IPS DF 4.7 (cell line): ENCODE measurements around the gene MOGAT2.

Experiments used
- DNase-seq: peaks from one replicate; pipeline ENCODE4 v3.0.0-alpha.2; 2013; ENCODE audit warnings: low spot score; ENCODE audit errors: extremely low read depth

The MOGAT2 gene

GRCh38 chr11:75759832-75760231 lies 42.2 kb downstream of the MOGAT2 start:
- DNase-seq = no peak

DNA sequence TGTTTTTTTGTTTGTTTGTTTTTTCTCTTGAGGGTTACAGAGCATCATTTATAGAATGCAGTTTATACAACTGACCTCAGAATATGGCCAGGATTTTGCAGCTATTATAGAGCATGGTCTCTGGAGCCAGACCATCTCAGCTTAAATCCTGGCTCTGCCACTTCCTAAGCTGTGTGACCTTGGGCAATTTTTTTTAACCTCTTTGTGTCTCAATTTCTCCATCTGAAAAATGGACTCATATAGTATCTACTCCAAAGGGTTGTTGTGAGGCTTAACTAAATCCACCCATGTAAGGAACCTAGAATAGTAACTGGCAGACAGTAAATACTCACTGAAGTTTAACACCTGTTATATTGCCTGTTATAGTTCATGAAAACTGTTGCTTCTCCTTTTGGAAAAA lies 42.6 kb downstream of the MOGAT2 start:
- no peak for DNase-seq

- no peak for DNase-seq
These were observed 43.3 kb downstream of the MOGAT2 start for GRCh38 chr11:75760710-75761493.

DNA sequence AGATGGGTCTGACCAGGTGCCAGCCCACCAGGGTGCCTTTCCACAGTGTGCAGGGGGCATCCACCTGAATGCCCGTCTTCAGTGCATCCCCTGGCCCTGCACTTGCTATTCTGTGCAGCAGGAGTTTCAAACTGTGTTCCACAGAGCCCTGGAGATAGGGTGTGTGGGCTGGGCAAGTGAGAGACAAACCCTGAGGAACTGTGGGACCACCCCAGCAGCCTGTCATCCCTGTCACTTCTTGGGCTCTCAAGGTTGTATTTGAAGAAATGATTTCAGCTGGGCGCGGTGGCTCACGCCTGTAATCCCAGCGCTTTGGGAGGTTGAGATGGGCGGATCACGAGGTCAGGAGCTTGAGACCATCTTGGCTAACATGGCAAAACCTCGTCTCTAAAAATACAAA lies 44.5 kb downstream of the MOGAT2 start:
- DNase-seq = no peak

DNA sequence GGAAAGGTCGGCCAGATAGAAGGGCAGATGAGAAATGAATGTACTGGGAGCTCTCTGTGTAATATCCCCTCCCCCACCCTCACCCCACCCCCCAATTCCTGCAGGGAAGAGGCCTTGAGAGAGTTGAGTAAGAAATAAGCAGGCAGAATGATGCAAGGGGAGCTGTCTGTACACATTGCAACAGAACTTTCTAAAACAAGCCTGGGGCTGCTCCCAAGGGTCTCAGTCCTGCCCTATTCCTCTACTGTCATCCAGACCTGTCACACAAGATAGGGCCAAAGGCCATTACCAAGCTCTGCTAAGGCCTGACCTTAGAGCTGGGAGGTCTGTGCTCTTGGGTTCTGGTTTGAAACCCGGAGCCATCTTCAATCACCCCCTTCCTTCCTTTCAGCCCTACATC lies 45.2 kb downstream of the MOGAT2 start:
- no peak for DNase-seq

DNA sequence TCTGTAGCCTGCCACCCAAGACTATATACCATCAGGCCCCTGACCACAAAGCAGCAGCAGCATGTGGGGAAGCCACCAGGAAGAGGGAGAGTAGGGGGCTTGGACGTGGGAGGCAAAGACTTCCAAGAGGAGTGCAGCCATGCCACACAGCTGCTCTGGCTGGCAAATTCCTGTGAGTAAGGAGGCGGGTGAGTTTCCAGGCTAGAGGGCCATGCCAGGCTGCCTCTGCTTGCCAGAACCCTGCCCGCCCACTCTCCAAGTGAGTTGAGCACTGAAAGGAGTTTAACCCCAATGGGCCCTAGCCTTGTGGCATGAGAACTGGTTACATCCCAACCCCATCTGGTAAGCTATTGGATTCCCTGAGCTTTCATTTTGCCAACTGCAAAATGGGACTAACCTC lies 46.2 kb downstream of the MOGAT2 start:
- DNase-seq = no peak

GRCh38 chr11:75765116-75765515 lies 47.5 kb downstream of the MOGAT2 start:
- DNase-seq = no peak

GRCh38 chr11:75766443-75767227 lies 49.0 kb downstream of the MOGAT2 start:
- no peak for DNase-seq

GRCh38 chr11:75767228-75767572 lies 49.6 kb downstream of the MOGAT2 start:
- DNase-seq = no peak

GRCh38 chr11:75767793-75768111 lies 50.1 kb downstream of the MOGAT2 start:
- DNase-seq = no peak

DNA sequence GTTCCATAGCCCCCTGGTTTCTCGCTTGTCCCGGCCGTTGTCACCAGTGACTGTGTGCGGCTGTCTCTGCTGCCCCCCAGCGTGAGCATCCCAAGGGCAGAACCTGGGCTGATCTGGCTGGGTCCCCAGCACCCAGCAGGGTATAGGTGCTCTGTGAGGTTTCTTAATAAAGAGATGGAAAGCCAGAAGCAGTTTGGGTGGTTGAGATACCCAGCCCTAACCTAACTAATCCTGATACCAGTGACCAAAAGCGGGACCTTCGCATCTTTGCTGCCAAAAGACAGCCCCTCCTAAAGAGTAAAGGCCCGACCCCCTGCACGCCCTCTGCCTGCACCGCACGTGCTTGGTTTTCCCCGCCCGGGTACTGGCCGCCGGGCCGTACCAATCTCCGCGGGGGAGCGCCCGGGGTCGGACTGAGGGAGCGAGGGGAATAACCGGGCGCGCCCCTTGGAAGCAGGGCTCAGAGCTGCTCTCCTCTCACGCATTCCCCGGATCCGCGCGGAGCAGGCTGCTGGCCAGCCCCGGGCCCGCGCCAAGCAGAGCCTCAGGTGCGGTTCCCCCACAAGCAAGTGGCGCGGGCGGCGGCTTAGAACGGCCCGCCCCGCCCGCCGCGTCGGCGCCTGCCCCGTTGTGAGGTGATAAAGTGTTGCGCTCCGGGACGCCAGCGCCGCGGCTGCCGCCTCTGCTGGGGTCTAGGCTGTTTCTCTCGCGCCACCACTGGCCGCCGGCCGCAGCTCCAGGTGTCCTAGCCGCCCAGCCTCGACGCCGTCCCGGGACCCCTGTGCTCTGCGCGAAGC lies 50.7 kb downstream of the MOGAT2 start, which contains the start of gene DGAT2:
TSS of gene DGAT2 (plus strand) at position 667 of the 797 bp plus-strand sequence. CDS start 214 bp downstream, outside the sequence.
- no peak for DNase-seq

- no peak for DNase-seq
These were observed 51.5 kb downstream of the MOGAT2 start for GRCh38 chr11:75768909-75769771.

DNA sequence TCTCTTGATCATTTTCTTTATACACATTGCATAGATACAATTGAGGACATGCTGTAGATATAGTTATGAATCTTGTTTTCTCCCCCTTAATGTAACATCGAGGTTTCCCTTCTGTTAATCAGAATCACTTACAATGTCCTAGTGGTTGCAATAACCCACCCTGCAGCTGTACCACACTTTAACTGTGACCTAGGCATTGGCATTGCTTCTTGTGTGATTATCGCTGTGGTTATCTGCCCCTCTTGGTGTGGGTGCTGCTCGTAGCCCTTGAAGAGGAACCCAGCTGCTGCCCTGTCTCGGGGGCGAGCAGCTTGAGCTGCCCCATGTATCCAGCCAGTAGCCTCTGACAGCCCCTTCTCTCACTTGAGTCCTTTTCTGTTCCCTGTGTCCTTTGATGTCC lies 52.5 kb downstream of the MOGAT2 start:
- DNase-seq = no peak

DNA sequence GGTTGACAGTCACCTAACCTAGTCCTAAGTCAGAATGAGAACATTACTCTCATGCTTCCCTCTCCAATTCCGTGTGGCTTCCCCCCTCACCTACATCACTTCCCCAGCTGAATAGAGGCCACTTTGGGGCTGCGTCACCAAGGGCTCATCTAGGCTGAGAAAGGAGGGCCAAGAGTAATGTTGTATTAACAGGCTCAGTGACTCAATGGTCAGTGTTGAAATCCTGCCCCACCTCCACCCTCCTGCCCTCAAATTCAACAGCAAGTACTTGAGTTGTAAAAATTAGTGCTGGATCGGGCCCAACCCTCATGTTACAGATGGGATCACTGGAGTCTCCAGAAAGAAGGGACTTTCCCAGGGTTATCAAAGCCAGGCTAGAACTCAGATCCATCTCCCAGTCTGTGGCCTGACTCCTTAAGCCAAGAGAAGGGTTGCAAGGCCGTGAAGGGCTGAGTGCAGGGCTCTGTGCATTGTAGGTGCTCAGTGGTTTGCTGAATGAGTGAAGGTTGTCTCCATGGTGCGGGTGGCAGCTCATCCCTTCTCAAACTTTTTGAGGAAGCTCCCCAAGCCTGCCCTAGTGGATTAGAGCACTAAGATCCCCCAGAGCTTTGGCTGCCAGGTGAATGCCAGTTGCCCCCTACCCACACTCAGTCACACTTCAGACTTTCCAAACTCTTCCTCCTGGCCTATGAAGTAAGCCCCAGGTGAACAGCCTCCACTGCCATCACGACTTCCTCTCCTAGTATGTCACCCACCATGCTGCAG lies 54.2 kb downstream of the MOGAT2 start:
- no peak for DNase-seq

GRCh38 chr11:75773595-75774353 lies 56.1 kb downstream of the MOGAT2 start:
- DNase-seq = no peak

DNA sequence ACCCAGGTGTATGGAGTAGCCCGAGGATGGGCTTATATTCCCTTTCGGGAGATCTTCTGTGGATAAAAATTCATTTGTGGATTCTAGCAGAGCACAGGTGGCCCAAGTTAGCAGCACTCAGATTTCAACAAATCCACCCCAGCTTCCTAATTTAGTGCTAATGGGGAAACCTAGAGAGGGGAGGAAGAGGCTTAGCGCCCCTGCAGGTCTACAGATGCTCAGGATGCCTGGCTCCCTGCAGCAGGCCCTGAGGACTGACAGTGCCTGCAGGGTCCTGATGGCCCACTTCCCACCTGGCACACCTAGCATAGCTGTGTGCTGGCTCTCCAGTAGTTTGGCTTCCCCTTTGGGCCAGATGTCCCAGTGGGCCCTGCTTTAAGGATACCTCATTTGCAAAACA lies 57.4 kb downstream of the MOGAT2 start:
- no peak for DNase-seq

DNA sequence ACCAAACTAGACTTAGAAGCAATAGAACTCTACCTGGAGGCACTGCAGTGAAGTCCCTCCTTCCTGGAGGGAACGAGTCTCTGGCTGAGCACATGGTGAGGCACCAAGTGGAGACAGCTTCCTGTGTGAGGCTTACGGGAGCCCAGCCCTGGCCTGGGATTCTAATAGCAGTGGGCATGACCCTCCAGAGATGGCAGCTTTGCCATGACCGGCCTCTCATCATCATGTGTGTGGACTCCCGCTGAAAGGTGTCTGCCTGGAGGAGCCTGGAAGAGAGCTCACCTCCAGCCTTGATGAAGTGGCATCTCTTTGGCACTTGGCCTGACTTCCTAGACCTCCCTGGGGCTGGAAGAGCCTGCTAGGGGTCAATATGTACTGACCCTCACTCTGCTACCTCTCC lies 58.9 kb downstream of the MOGAT2 start:
- no peak for DNase-seq

DNA sequence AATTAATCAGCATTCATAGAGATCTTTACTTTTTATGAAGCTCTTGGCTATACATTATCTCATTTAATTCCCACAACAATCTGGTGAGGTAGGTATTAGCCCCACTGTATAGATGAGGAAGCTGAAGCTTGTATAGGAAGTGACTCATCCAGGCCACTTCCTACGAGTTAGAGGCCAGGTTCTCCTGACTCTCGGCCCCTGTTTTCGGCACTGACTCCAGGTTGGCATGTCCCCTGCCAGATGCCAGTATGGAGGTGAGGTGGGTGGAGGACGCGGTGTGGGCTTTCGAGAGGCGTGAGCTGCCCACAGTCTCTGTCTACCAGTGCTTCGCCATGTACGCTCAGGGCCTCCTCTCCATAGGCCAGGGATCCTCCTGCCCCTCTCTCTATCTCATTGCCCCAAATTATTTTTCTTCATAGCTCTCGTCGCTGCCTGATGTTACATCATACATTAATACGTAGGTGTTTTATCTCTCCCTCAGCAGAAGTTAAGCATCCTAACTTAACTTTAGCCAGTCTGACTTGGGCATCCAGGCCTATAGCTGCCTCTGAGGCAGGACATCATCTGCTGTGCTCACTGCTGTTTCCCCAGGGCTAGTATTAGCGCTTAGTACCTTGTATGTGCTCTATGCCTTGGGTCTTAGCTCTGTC lies 59.9 kb downstream of the MOGAT2 start:
- no peak for DNase-seq

- no peak for DNase-seq
These were observed 61.3 kb downstream of the MOGAT2 start for GRCh38 chr11:75778962-75779361.
